HUDEP-2 (cell line): ENCODE results near the gene KRT79.

Experiments
- DNase-seq, 76 experiments: peaks; one replicate each; lab custom pipeline; 2025; ENCODE audit not compliant: unreplicated experiment in 76 of 76; lab: John Stamatoyannopoulos, UW

KRT79 gene

DNA sequence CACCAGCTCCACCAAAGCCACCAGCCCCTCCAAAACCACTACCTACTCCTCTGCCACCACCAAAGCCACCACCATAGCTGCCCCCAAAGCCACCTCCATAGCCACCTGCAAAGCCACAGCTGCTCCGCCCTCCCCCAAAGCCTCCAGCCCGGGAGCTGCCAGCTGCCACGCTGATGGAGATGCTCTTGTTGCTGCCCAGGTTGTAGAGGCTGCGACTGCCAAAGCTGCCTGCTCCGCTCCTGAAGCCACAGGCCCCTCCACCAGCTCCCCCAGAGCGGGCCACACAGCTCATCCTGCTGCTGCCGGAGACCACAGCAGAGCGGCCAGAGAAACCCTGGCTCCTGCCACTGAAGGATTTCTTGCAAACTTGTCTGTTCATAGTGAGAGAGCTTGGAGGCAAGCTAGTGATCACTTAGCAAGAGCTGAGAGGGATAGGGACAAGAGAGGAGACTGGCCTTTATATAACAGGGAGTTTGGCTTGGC is 57.2 kb downstream of the KRT79 start, which contains the start of gene KRT76:
Gene KRT76 (minus strand): TSS at position 433 of the 483 bp plus-strand sequence. CDS start 54 bp downstream, at position 379.
- DNase-seq, result no peak

GRCh38 chr12:52776435-52776834 is 57.7 kb downstream of the KRT79 start:
- no peak for DNase-seq

DNA sequence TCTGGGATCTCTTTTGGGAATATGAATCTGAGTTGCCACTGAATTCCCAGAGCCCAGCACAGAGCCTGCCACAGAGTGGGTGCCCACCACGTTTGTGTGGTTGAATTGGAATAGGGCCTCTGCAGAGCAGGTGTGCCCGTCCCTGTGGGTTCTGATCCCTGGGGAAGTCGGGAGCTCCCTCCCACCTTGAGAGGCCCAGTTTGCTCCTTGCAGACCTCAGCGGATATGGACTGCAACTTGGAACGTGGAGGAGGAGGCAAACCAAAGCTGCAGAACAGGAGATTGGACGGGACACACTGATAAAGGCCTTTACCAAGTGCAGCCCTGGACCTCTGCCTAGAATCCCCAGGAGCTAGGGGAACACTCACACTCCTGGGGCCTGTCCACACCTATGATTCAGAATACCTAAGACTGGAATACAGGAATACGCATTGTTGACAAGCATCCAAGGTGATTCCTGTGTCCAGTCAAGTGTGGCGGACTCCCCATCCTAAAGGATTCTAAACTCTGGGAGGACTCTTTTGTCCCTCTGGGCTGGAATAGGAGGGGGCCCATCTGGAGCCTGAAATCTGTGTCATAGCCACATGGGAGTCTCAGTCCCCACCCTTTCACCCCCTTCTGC is 59.4 kb downstream of the KRT79 start:
- DNase-seq, result no peak

GRCh38 chr12:52772772-52773171 is 61.3 kb downstream of the KRT79 start:
- no peak for DNase-seq

- DNase-seq, result no peak
Measured at GRCh38 chr12:52772188-52772587, 61.9 kb downstream of the KRT79 start.

DNA sequence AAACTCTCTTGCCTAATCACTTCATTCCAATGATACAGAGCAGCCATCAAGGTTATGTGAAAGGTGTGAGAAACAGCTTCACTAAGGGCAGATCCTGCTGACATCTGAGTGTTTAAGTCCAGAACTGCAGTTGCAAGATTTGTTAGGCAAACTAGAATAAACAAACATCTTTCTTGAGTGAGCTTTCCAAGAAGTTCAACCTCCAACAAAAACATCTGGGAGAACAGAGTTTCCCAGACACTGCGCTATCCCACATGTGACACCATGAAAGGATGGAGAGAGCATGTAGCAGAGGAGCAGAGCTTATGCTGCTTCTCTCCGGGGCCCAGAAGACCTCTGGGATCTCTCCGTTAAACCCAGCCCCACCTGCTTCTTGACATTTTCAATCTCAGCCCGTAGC is 62.6 kb downstream of the KRT79 start:
- DNase-seq, result no peak
